SK-N-SH treated with all-trans-retinoic acid at 6 μM for 48 hours (cell line): Measurements from ENCODE around the gene HAPLN2.

ENCODE experiments used
- ATAC-seq: fragments of 200-7000 bp; cut with Tn5 transposase; 3 replicates; pipeline ENCODE4 v1.9.1; 2020; ENCODE audit warnings: mild to moderate bottlenecking, moderate library complexity
- ARNTL ChIP-seq: fragments of 450-650 bp; formaldehyde crosslinking; IDR thresholded peaks from 2 replicates; pipeline ENCODE4 v1.5.0; 2020; ENCODE audit warnings: low read depth, mild to moderate bottlenecking, moderate library complexity, borderline replicate concordance
- BACH2 ChIP-seq: fragments of 250-450 bp; sonication (Bioruptor Pico); IDR thresholded peaks from 2 replicates; pipeline ENCODE4 v1.9.0; 2021; ENCODE audit warnings: mild to moderate bottlenecking, borderline replicate concordance
- CREB5 ChIP-seq: fragments of 250-450 bp; sonication (Bioruptor Pico); IDR thresholded peaks from 2 replicates; pipeline ENCODE4 v1.5.1; 2020; ENCODE audit warnings: low read depth, mild to moderate bottlenecking, moderate library complexity
- ESRRG ChIP-seq: fragments of 250-450 bp; sonication (Bioruptor Pico); IDR thresholded peaks from 2 replicates; pipeline ENCODE4 v1.6.1; 2021; ENCODE audit warnings: mild to moderate bottlenecking
- GLIS3 ChIP-seq: fragments of 250-450 bp; sonication (Bioruptor Pico); IDR thresholded peaks from 2 replicates; pipeline ENCODE4 v1.5.0; 2020; ENCODE audit warnings: mild to moderate bottlenecking, moderate library complexity
- ISL1 ChIP-seq: fragments of 250-450 bp; sonication (Bioruptor Pico); IDR thresholded peaks from 2 replicates; pipeline ENCODE4 v2.1.2; 2022; ENCODE audit warnings: mild to moderate bottlenecking, moderate library complexity
- OSR1 ChIP-seq: fragments of 250-450 bp; sonication (Bioruptor Pico); IDR thresholded peaks from 2 replicates; pipeline ENCODE4 v1.8.0; 2022; ENCODE audit warnings: moderate library complexity, mild to moderate bottlenecking, inconsistent platforms
- POU6F1 ChIP-seq: fragments of 250-450 bp; sonication (Bioruptor Pico); IDR thresholded peaks from 2 replicates; pipeline ENCODE4 v1.8.0; 2021; ENCODE audit warnings: low read depth, mild to moderate bottlenecking, moderate library complexity, borderline replicate concordance
- PPARA ChIP-seq: fragments of 250-450 bp; sonication (Bioruptor Pico); IDR thresholded peaks from 2 replicates; pipeline ENCODE4 v1.5.0; 2020; ENCODE audit warnings: mild to moderate bottlenecking, borderline replicate concordance
- RARB ChIP-seq: fragments of 250-450 bp; sonication (Bioruptor Pico); IDR thresholded peaks from 2 replicates; pipeline ENCODE4 v1.8.0; 2021; ENCODE audit warnings: mild to moderate bottlenecking, moderate library complexity
- SNAI2 ChIP-seq: fragments of 250-450 bp; sonication (Bioruptor Pico); IDR thresholded peaks from 2 replicates; pipeline ENCODE4 v1.5.0; 2020; ENCODE audit warnings: mild to moderate bottlenecking, moderate library complexity
- TCF4 ChIP-seq: fragments of 250-450 bp; sonication (Bioruptor Pico); IDR thresholded peaks from 2 replicates; pipeline ENCODE4 v1.8.0; 2021; ENCODE audit warnings: mild to moderate bottlenecking, moderate library complexity, borderline replicate concordance
- TOX ChIP-seq: fragments of 250-450 bp; sonication (Bioruptor Pico); IDR thresholded peaks from 2 replicates; pipeline ENCODE4 v1.8.0; 2021; ENCODE audit warnings: mild to moderate bottlenecking, moderate library complexity, borderline replicate concordance
- TSHZ2 ChIP-seq: fragments of 250-450 bp; sonication (Bioruptor Pico); IDR thresholded peaks from 2 replicates; pipeline ENCODE4 v1.5.0; 2020; ENCODE audit warnings: mild to moderate bottlenecking, moderate library complexity
- ZC3H10 ChIP-seq: fragments of 250-450 bp; sonication (Bioruptor Pico); IDR thresholded peaks from 2 replicates; pipeline ENCODE4 v1.5.1; 2021; ENCODE audit warnings: mild to moderate bottlenecking, moderate library complexity
- ZFP3 ChIP-seq: fragments of 250-450 bp; sonication (Bioruptor Pico); IDR thresholded peaks from 2 replicates; pipeline ENCODE4 v1.5.0; 2020; ENCODE audit warnings: mild to moderate bottlenecking, moderate library complexity
- ZNF565 ChIP-seq: fragments of 450-650 bp; formaldehyde crosslinking; conservative IDR thresholded peaks from 2 replicates; pipeline ENCODE4 v1.5.0; 2020; ENCODE audit warnings: low read depth, mild to moderate bottlenecking, moderate library complexity
- ZNF70 ChIP-seq: fragments of 450-650 bp; formaldehyde crosslinking; IDR thresholded peaks from 2 replicates; pipeline ENCODE4 v1.5.0; 2020; ENCODE audit warnings: mild to moderate bottlenecking, moderate library complexity
- ZNF8 ChIP-seq: fragments of 450-650 bp; formaldehyde crosslinking; IDR thresholded peaks from 2 replicates; pipeline ENCODE4 v1.5.0; 2020; ENCODE audit warnings: mild to moderate bottlenecking, moderate library complexity
- TF ChIP-seq, protein P1 (sequence below): fragments of 250-450 bp; sonication (Bioruptor Pico); IDR thresholded peaks from 2 replicates; pipeline ENCODE4 v1.5.1; 2021; ENCODE audit warnings: mild to moderate bottlenecking, moderate library complexity

HAPLN2 gene

DNA sequence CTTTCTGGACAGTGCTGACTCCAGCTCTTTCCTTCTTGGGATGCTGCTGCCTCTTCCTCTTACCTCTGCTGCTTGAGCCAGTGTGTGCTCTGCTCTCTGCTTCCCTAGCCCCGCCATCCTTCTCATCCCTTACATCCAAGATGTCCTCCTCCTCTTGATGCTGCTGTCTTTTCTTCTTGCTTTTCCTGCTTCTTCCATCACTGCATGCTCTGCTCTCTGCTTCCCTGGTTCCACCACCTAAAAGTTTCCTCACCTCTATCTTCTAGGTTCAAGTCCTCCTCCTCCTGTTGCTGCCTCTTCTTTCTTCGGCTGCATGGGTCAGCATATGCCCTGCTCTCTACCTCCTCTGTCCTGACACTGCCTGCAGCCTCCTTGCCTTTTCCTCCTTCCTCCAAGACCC, 24.2 kb upstream of the HAPLN2 start (continued):
- TF ChIP-seq TSHZ2 (CRISPR knock-in tag), result no peak

- TF ChIP-seq ZNF565 (CRISPR knock-in tag) (no peak), TSHZ2 (CRISPR knock-in tag) (no peak), TOX (CRISPR knock-in tag) (no peak), PPARA (CRISPR knock-in tag) (no peak), ZNF8 (CRISPR knock-in tag) (no peak), GLIS3 (CRISPR knock-in tag) (no peak), CREB5 (CRISPR knock-in tag) (no peak), OSR1 (CRISPR knock-in tag) (no peak), ZC3H10 (CRISPR knock-in tag) (no peak)
- TF ChIP-seq, protein P1, sequence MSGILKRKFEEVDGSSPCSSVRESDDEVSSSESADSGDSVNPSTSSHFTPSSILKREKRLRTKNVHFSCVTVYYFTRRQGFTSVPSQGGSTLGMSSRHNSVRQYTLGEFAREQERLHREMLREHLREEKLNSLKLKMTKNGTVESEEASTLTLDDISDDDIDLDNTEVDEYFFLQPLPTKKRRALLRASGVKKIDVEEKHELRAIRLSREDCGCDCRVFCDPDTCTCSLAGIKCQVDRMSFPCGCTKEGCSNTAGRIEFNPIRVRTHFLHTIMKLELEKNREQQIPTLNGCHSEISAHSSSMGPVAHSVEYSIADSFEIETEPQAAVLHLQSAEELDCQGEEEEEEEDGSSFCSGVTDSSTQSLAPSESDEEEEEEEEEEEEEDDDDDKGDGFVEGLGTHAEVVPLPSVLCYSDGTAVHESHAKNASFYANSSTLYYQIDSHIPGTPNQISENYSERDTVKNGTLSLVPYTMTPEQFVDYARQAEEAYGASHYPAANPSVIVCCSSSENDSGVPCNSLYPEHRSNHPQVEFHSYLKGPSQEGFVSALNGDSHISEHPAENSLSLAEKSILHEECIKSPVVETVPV (CRISPR knock-in tag), result no peak
- TF ChIP-seq, all 23 proteins: peak for 0
- no peak for ATAC-seq
These were observed 22.8 kb upstream of the HAPLN2 start for GRCh38 chr1:156596426-156596825.

DNA sequence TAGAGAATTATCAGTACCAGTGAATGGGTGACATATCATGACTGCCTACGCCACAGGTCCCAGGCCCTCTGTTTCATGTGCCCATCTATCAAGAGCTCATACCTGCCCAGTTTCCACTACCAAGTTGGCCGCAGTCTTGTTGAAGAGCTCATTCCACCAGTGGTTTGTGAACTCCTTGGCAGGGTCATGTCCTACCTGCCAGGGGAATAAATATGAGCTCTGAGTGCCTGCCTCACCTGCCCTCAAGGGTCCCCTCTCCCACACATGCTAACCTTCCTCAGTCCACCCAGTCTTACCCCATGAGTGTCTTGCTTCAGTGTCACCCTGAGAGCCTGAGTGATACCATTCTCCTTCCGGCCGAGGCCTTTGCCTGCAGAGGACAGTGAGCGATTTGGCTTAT, 21.1 kb upstream of the HAPLN2 start:
- ATAC-seq, result no peak
- TF ChIP-seq ZFP3 (CRISPR knock-in tag) (no peak), ZNF8 (CRISPR knock-in tag) (no peak), TSHZ2 (CRISPR knock-in tag) (no peak), ARNTL (CRISPR knock-in tag) (no peak), POU6F1 (no peak), ZNF565 (CRISPR knock-in tag) (no peak), TCF4 (CRISPR knock-in tag) (no peak), BACH2 (CRISPR knock-in tag) (no peak), ESRRG (no peak), ZNF70 (CRISPR knock-in tag) (no peak), SNAI2 (no peak), PPARA (CRISPR knock-in tag) (no peak), RARB (no peak), ISL1 (CRISPR knock-in tag) (no peak), TOX (CRISPR knock-in tag) (no peak), GLIS3 (CRISPR knock-in tag) (no peak), OSR1 (CRISPR knock-in tag) (no peak)
- TF ChIP-seq, protein P1 (CRISPR knock-in tag), result no peak
